Panc1 (cell line): ENCODE measurements around the gene PGRMC2. TPM values are rescaled to one million over a fixed set of nuclear protein-coding genes. Genes with fewer than 3 reads are reported as not detected.

Source experiments
- ATAC-seq: fragments of 200-7000 bp; cut with Tn5 transposase; 2 replicates; pipeline ENCODE4 v1.9.1; 2020; ENCODE audit warnings: mild to moderate bottlenecking, moderate library complexity
- BruUV-seq: library from RNA; stranded (reverse); fragments of 400-500 nt; replicated peaks from 2 replicates; lab custom pipeline; 2021; lab: Mats Ljungman, UMichigan
- CTCF ChIA-PET: fragments of 300-600 bp; sonication (Branson Sonifier 250); formaldehyde crosslinking; loops from one replicate; lab custom pipeline; 2022; ENCODE audit warnings: antibody characterized with exemption; lab: Charles Lee
- POLR2A ChIA-PET: fragments of 300-600 bp; sonication (Branson Sonifier 250); formaldehyde crosslinking; loops from one replicate; lab custom pipeline; 2022; ENCODE audit warnings: antibody characterized with exemption; lab: Charles Lee
- DNase-seq: peaks from one replicate; pipeline ENCODE4 v3.0.0-alpha.2; 2010; ENCODE audit warnings: low read depth, low spot score
- H3K27ac ChIP-seq: 2 replicates; pipeline ENCODE4 v1.5.1; 2011; ENCODE audit warnings: mild to moderate bottlenecking, low read length, inconsistent platforms
- H3K27me3 ChIP-seq: fragments of 200-500 bp; sonication (Bioruptor generic); 2 replicates; pipeline ENCODE4 v1.6.0; 2014; ENCODE audit warnings: low read length, inconsistent platforms; ENCODE audit not compliant: control insufficient read depth, insufficient read depth
- H3K36me3 ChIP-seq: fragments of 200-500 bp; sonication (Bioruptor generic); 2 replicates; pipeline ENCODE4 v1.5.1; 2014; ENCODE audit warnings: inconsistent platforms, mild to moderate bottlenecking, low read length, moderate library complexity; ENCODE audit not compliant: control insufficient read depth, insufficient read depth
- H3K4me1 ChIP-seq: 2 replicates; pipeline ENCODE4 v1.5.1; 2011; ENCODE audit warnings: inconsistent platforms, mild to moderate bottlenecking, low read length, moderate library complexity; ENCODE audit not compliant: control insufficient read depth, insufficient read depth
- H3K4me3 ChIP-seq, 2 experiments: 2 replicates each; pipeline ENCODE4 v1.5.1; 2011 to 2012; ENCODE audit warnings: low read depth in 2 of 2, low read length in 2 of 2, mild to moderate bottlenecking in 2 of 2, inconsistent platforms in 1 of 2, moderate library complexity in 1 of 2
- H3K9me3 ChIP-seq: fragments of 200-500 bp; sonication (Bioruptor generic); 2 replicates; pipeline ENCODE4 v1.5.1; 2014; ENCODE audit warnings: low read depth, mild to moderate bottlenecking, inconsistent platforms, low read length, moderate library complexity; ENCODE audit not compliant: control insufficient read depth, insufficient read depth
- POLR2AphosphoS5 ChIP-seq: IDR thresholded peaks from 2 replicates; pipeline ENCODE4 v1.6.1; 2012; ENCODE audit warnings: mild to moderate bottlenecking, low read depth, low read length, moderate library complexity
- REST ChIP-seq, 2 experiments: IDR thresholded peaks; 2 replicates each; pipeline ENCODE4 v1.6.1; 2011 to 2012; ENCODE audit warnings: low read depth in 2 of 2, control low read depth in 1 of 2, low read length in 1 of 2, mild to moderate bottlenecking in 1 of 2, moderate library complexity in 1 of 2; ENCODE audit not compliant: insufficient read depth in 1 of 2
- SIN3A ChIP-seq: IDR thresholded peaks from 2 replicates; pipeline ENCODE4 v1.6.1; 2012; ENCODE audit warnings: low read depth, mild to moderate bottlenecking, low read length, moderate library complexity, borderline replicate concordance; ENCODE audit not compliant: insufficient read depth
- TCF7L2 ChIP-seq: IDR thresholded peaks from 2 replicates; pipeline ENCODE4 v1.6.1; 2011; ENCODE audit warnings: mild to moderate bottlenecking, low read depth, low read length, inconsistent platforms
- in situ Hi-C: cut with HindIII; loops from 2 replicates; pipeline ENCODE4 v1.10.0; 2016; ENCODE audit warnings: low sequenced_read_pairs, low pct_unique_long_range_greater_than_20kb
- intact Hi-C: fragments of 100-400 bp; cut with micrococcal nuclease; formaldehyde crosslinking; loops from one replicate; pipeline ENCODE4 v1.10.0; 2022; ENCODE audit not compliant: unreplicated experiment
- total RNA-seq: library from RNA; stranded (reverse); gene quantifications from one replicate; pipeline ENCODE4 v1.2.1, GENCODE V29; 2021; ENCODE audit not compliant: unreplicated experiment
- TF ChIP-seq, protein P1 (sequence below): fragments of 450-650 bp; IDR thresholded peaks from 2 replicates; pipeline ENCODE4 v1.5.1; 2017; ENCODE audit warnings: mild to moderate bottlenecking

The PGRMC2 gene
- total RNA-seq, 1 experiment from 2014 or later: 47.6 TPM

GRCh38 chr4:128225148-128225547, 62.5 kb downstream of the PGRMC2 start:
- in situ Hi-C loops: no loop called here
- H3K27ac ChIP-seq: no peak overlapping the region
- intact Hi-C loops: no loop called here
- no peaks in the 10 kb centered on the region for H3K9me3 ChIP-seq
- POLR2A ChIA-PET: no interaction called here
- peaks cover 2% of the 10 kb centered on the region; the same call in 1 of the 2 replicates for H3K4me1 ChIP-seq
- no TSS peak for BruUV-seq
- TF ChIP-seq REST (IDR thresholded peaks at IDR 0.05; ENCODE audit: insufficient read depth in 1 of 2, low read depth in 2 of 2, low read length in 1 of 2): no peak
- TF ChIP-seq SIN3A: no peak
- TF ChIP-seq, protein P1, sequence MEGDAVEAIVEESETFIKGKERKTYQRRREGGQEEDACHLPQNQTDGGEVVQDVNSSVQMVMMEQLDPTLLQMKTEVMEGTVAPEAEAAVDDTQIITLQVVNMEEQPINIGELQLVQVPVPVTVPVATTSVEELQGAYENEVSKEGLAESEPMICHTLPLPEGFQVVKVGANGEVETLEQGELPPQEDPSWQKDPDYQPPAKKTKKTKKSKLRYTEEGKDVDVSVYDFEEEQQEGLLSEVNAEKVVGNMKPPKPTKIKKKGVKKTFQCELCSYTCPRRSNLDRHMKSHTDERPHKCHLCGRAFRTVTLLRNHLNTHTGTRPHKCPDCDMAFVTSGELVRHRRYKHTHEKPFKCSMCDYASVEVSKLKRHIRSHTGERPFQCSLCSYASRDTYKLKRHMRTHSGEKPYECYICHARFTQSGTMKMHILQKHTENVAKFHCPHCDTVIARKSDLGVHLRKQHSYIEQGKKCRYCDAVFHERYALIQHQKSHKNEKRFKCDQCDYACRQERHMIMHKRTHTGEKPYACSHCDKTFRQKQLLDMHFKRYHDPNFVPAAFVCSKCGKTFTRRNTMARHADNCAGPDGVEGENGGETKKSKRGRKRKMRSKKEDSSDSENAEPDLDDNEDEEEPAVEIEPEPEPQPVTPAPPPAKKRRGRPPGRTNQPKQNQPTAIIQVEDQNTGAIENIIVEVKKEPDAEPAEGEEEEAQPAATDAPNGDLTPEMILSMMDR: no peak
- TF ChIP-seq TCF7L2: no peak
- no peak for TF ChIP-seq POLR2AphosphoS5
- H3K36me3 ChIP-seq: no peaks in the 10 kb centered on the region
- H3K27me3 ChIP-seq: no peaks in the 10 kb centered on the region
- DNase-seq (no peak), ATAC-seq (no peak)
- CTCF ChIA-PET: interaction anchor here (0.6 kb wide), 1 partner anchor 18 kb away, joined by 3 read pairs; no protein-coding TSS in a partner anchor
- no peak overlapping the region for H3K4me3 ChIP-seq

DNA sequence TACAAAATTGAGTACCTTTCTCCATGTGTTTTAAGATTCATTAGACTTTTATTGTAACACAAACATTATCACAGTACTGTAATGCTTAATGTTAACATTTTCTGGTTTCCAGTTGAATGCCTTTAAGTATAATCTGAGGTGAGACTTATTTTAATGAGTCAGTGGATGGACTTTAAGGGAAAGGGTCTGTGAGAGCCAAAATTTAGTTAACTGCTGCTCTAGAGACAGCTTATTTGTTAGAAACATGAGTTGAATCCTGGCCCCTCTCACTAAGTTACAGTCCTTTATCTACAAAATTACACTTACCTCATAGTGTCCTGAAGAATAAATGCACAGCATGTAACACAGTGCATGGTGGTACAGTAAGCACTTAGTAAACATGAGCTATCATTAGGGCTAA, 66.0 kb downstream of the PGRMC2 start:
- TF ChIP-seq REST (IDR thresholded peaks at IDR 0.05; ENCODE audit: insufficient read depth in 1 of 2, low read depth in 2 of 2, low read length in 1 of 2) (no peak), SIN3A (no peak)
- intact Hi-C loops: no loop called here
- ATAC-seq: no peak
- POLR2A ChIA-PET: interaction anchor here (1.1 kb wide), 1 partner anchor 63 kb away, joined by 4 read pairs; no protein-coding TSS in a partner anchor
- Histone ChIP-seq H3K27me3 (no peaks in the 10 kb centered on the region), H3K9me3 (no peaks in the 10 kb centered on the region), H3K4me3 (no peak overlapping the region), H3K36me3 (no peaks in the 10 kb centered on the region), H3K4me1 (peaks cover 2% of the 10 kb centered on the region; the same call in 1 of the 2 replicates), H3K27ac (no peak overlapping the region)
- CTCF ChIA-PET: interaction anchor here (0.6 kb wide), 1 partner anchor 27 kb away, joined by 9 read pairs; no protein-coding TSS in a partner anchor
- in situ Hi-C loops: no loop called here
- no TSS peak for BruUV-seq
- DNase-seq: no peak
